Fibroblast of the aortic adventitia (primary cell): ENCODE measurements around the gene PPP1R18. TPM values are rescaled to one million over a fixed set of nuclear protein-coding genes. Genes with fewer than 3 reads are reported as not detected.

Experiments
- DNase-seq: peaks from one replicate; pipeline ENCODE4 v3.0.0-alpha.2; 2010; ENCODE audit warnings: low read depth
- H3K4me3 ChIP-seq: 2 replicates; pipeline ENCODE4 v1.5.1; 2011; ENCODE audit warnings: low read depth, mild to moderate bottlenecking, control low read depth, low read length, moderate library complexity
- CTCF ChIP-seq: IDR thresholded peaks from 2 replicates; pipeline ENCODE4 v1.5.1; 2011; ENCODE audit warnings: mild to moderate bottlenecking, low read length, control low read depth, inconsistent platforms; ENCODE audit not compliant: insufficient read depth
- total RNA-seq: library from RNA; depleted of rRNA; stranded (reverse); fragments of >200 nt; gene quantifications from 2 replicates; pipeline ENCODE4 v1.2.3, GENCODE V29; 2012; ENCODE audit warnings: low replicate concordance

PPP1R18 gene
- total RNA-seq, 1 donor: 82.2 TPM

GRCh38 chr6:30686908-30687658 is 638 bp upstream of the PPP1R18 start:
- TF ChIP-seq CTCF: no peak
- H3K4me3 ChIP-seq: peak overlapping the region; percentile 93
- DNase-seq: peak; percentile 98

- DNase-seq: peak; percentile 43
- TF ChIP-seq CTCF: peak; percentile 28
Observed at GRCh38 chr6:30685157-30686008, 1.1 kb downstream of the PPP1R18 start.

GRCh38 chr6:30684386-30685156 is 1.9 kb downstream of the PPP1R18 start:
- peak overlapping the region; percentile 93 for H3K4me3 ChIP-seq
- DNase-seq: no peak
- TF ChIP-seq CTCF: no peak

More at GRCh38 chr6:30685157-30686008, 1.1 kb downstream of the PPP1R18 start:
- peak overlapping the region; percentile 93 for H3K4me3 ChIP-seq

- no peak for TF ChIP-seq CTCF
- peak overlapping the region; percentile 93 for H3K4me3 ChIP-seq
- DNase-seq: no peak
Observed at GRCh38 chr6:30683980-30684338, 2.5 kb downstream of the PPP1R18 start.

- no peak for TF ChIP-seq CTCF
- DNase-seq: no peak
- H3K4me3 ChIP-seq: peak overlapping the region; percentile 93
Observed at GRCh38 chr6:30683183-30683979, 3.1 kb downstream of the PPP1R18 start.
